ENCODE data around the gene POLR2L. TPM values are rescaled to one million over a fixed set of nuclear protein-coding genes. Genes with fewer than 3 reads are reported as not detected.
A peak's percentile ranks its signal among the peaks of the same experiment; 100 is the strongest.

The POLR2L gene
- total and polyA plus RNA-seq, 9 donors = 4.9 to 89.3 (median 62.7) TPM

DNA sequence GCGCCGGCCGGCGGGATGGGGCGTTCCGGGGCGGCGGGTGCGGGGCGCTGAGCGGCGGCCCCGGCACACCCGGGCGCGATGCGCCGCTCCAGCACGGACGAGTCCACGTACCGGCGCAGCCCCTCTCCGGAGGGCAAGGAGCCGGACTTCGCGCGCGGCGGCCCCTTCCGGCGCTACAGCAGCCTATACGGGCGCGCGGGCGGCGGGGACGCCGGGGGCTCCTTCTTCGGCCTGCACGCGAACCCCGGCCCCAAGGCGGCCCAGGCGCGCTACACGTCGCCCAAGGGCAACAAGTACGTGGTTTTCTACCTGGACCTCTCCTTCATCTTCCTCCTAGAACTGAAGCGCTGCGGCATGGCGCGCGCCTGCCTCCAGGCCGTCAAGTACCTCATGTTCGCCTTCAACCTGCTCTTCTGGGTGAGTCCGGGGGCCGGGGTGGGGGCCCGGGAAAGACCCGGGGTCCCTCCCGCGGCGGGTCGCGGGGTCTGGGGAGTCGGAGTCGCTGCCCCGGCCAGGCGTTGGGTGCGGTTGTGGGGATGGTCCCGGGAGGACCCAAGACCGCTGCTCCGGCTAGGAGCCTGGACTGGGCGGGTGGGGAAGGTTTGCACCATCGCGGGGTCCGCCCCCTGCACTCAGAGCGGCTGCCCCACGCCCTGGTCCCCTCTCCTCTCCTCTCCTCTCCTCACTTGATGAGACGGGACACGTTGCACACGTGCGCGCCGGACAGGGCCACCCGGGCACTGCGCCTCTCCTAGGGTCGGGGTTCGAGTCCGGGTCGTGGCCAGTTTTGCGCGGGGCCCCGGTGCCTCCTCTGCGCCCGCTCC is 7.8 kb upstream of the POLR2L start:
- no peak for DNase-seq
- no peaks in the 10 kb centered on the region for H3K27me3 ChIP-seq
- H3K27ac ChIP-seq = peak overlapping the region; percentile 30 to 37
- no peaks in the 10 kb centered on the region for H3K9me3 ChIP-seq
- WGBS, 3 donors = 9 to 25% (median 22%) methylated on average over 69 to 97 of the region's 97 CpGs
- H3K4me3 ChIP-seq = peak overlapping the region; percentile 34
- TF ChIP-seq POLR2A (IDR thresholded peaks at IDR 0.05) = no peak
- TF ChIP-seq EP300 (IDR thresholded peaks at IDR 0.05) = no peak
- no peak for TF ChIP-seq CTCF (IDR thresholded peaks at IDR 0.05)
- H3K4me1 ChIP-seq (ENCODE audit: insufficient read depth) = peaks cover 24% of the 10 kb centered on the region
- intact Hi-C loops (cut with DNase I) = loop anchor here in 3 of 4 donors (10.0 kb wide), 3 partner anchors 155 to 615 kb away; no protein-coding TSS in a partner anchor
- H3K36me3 ChIP-seq = no peaks in the 10 kb centered on the region

DNA sequence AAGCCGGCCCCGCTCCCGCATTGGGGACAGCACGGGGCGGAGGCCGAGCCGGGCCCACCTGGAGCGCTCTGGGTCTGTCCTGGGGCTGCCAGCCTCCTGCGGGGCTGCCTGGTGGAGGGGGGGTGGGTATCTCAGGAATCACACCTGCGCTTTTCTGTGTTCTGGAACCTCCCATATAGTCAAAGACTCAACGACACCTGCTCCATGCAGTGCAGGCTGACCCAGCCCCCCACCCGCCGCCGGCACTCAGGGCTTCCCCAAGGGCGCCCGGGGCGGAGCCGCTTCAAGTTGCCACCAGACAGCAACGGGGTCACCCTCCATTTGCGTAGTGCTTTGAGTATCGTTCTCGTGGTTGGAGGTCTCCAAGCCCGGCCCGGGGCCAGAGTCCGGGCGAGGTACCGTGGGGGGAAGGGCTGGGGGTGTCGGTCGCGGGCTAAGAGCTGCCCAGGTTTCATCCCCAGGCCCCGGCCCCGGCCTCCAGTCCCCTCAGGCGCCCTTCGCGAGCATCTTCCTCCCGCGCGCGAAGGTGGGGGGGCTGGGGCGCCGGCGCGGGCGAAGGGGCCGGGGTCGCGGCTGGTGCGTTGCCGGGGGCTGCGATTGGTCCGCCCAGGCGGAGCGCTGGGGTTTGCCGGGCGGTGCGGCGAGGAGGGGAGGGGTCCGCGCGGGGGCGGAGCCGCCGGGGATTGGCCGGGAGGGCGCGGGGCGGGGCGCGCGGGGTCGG is 6.9 kb upstream of the POLR2L start:
- intact Hi-C loops (cut with DNase I) = loop anchor here in 1 of 4 donors (10.0 kb wide), 1 partner anchor 616 kb away; no protein-coding TSS in a partner anchor
- peak in 3 of 5 donors; percentile 61 to 77 (median 77) for DNase-seq
- no peaks in the 10 kb centered on the region for H3K36me3 ChIP-seq
- 5 to 17% (median 5%) methylated on average over 21 to 71 of the region's 71 CpGs for WGBS, 3 donors
- H3K27me3 ChIP-seq = no peaks in the 10 kb centered on the region
- TF ChIP-seq POLR2A (IDR thresholded peaks at IDR 0.05) (no peak), EP300 (IDR thresholded peaks at IDR 0.05) (no peak), CTCF (IDR thresholded peaks at IDR 0.05) (no peak)
- peak overlapping the region; percentile 34 for H3K4me3 ChIP-seq
- H3K27ac ChIP-seq = no peak overlapping the region
- peaks cover 28% of the 10 kb centered on the region for H3K4me1 ChIP-seq (ENCODE audit: insufficient read depth)
- H3K9me3 ChIP-seq = no peaks in the 10 kb centered on the region

DNA sequence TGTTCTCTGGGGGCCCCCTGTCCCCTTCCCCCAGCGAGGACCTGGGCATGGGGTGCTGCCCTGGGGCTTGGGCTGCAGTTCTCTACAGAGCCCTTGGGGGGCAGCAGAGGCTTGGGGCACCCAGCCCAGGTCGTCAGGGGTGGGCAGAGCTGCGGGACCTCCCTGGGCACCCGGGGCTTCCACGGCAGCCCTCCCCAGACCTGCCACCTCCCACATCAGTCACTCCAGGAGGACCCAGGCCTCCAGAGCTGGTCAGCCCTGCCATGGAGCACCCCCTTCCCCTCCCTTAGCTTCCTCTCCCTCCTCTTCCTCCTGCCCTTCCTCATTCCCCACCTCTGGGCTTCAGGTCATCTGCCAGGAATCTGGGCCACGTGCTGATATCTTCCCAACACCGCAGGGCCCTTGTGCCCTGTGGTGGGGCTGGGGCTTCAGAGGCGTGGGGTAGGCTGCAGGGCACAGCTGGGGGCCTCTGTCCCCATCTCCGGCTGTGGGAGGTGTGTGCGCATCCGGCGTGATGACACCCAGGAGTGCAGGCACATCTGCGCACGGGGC is 6.1 kb upstream of the POLR2L start:
- Histone ChIP-seq H3K27ac (peak overlapping the region in 1 of 2 donors; percentile 39), H3K27me3 (no peaks in the 10 kb centered on the region), H3K9me3 (no peaks in the 10 kb centered on the region), H3K4me1 (ENCODE audit: insufficient read depth) (peaks cover 31% of the 10 kb centered on the region), H3K36me3 (no peaks in the 10 kb centered on the region), H3K4me3 (no peak overlapping the region)
- WGBS, 3 donors = 38 to 47% (median 39%) methylated on average over 13 to 14 of the region's 14 CpGs
- DNase-seq = peak in 4 of 5 donors; percentile 46 to 73 (median 63)
- intact Hi-C loops (cut with DNase I) = loop anchor here in 1 of 4 donors (10.0 kb wide), 1 partner anchor 616 kb away; no protein-coding TSS in a partner anchor
- TF ChIP-seq EP300 (IDR thresholded peaks at IDR 0.05) (no peak), CTCF (IDR thresholded peaks at IDR 0.05) (peak; percentile 72 to 81 (median 80))

- intact Hi-C loops (cut with DNase I) = loop anchor here in 1 of 4 donors (10.0 kb wide), 1 partner anchor 617 kb away; no protein-coding TSS in a partner anchor
- no peak overlapping the region for H3K27ac ChIP-seq
- H3K4me1 ChIP-seq (ENCODE audit: insufficient read depth) = peaks cover 31% of the 10 kb centered on the region
Observed at GRCh38 chr11:847876-848275, 5.5 kb upstream of the POLR2L start.

More at GRCh38 chr11:847876-848275, 5.5 kb upstream of the POLR2L start:
- DNase-seq = no peak
- Histone ChIP-seq H3K4me3 (no peak overlapping the region), H3K36me3 (no peaks in the 10 kb centered on the region), H3K9me3 (no peaks in the 10 kb centered on the region), H3K27me3 (no peaks in the 10 kb centered on the region)
- TF ChIP-seq CTCF (IDR thresholded peaks at IDR 0.05) (no peak), POLR2A (IDR thresholded peaks at IDR 0.05) (no peak), EP300 (IDR thresholded peaks at IDR 0.05) (no peak)
- 88 to 96% (median 89%) methylated on average over 11 to 18 of the region's 18 CpGs for WGBS, 3 donors

All from ovary (tissue), 9 donors.